HG02970 (cell line): ENCODE data around the gene TIGD6.
A peak's percentile ranks its signal among the peaks of the same experiment; 100 is the strongest.
"Not testable (repeated sequence)": the region's sequence is repeated elsewhere in the genome, so short reads cannot be mapped to it uniquely, and the experiment has no call there.

Source experiments
- ATAC-seq: cut with Tn5 transposase; IDR thresholded peaks from one replicate; pipeline ENCODE4 v1.9.1; 2021; ENCODE audit warnings: mild to moderate bottlenecking, moderate library complexity, moderate number of reproducible peaks; ENCODE audit not compliant: unreplicated experiment, low FRiP score

The TIGD6 gene

DNA sequence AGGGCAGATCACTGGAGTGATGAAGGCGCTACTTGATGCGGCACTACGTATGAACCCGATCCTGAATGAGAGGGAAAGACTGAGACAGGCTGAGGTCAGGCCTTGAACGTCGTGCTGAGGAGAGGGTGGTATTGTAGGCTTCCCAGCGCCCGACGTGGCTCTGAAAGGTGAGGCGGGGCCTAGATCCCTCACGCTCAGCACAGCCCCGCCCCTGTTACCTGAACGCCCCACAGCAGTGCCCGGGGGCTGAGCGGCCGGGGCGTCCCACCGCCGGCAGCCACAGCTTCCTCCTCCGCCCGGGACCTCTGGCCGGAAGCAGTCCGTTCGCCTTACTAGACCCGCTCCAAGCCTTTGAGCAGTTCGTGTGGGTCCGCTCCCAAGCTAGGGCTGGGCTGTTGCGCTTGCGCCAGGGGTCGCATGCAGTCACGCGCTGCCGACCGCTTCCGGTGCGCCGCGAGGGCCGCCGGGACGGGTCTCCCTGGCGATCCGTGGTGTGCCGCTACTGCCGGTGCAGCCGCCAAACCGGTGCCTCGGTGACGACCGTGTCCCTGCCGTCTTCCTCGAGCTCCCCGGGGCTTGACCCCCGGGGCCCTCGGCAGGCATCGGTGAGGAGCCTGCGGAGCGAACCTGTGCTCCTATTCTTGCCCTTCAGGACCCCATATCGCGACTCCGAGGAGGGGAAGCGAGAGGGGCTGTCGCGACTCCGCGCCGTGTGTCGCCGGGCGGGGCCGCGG lies at the start of gene TIGD6, which contains the start of gene HMGXB3:
TIGD6 (minus strand) TSS at position 399 of the 734 bp plus-strand sequence. CDS start 4,306 bp downstream, outside the sequence.
HMGXB3 (plus strand) TSS at position 484 of the 734 bp plus-strand sequence. CDS start 4,114 bp downstream, outside the sequence.
- ATAC-seq: peak; percentile 88

- no peak for ATAC-seq
Measured at GRCh38 chr5:150046031-150046430, 45.6 kb upstream of the TIGD6 start.

DNA sequence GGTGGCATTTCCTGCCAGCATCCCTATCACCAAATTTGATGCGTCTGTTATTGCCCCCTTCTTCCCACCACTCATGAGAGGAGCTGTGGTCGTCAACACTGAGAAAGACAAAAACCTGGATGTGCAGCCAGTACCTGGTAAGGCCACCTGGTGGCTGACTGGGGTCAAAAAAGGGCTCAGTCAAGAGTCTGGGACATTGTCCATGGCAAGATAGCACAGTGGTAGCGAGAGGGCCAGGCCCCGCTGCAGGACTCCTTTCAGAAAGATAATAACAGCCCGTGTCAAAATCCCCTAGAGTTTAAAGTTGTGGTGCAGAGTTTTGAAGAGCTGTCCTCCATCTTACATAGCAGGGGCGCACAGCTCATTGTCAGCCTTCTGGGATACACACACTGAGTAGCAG lies 45.1 kb upstream of the TIGD6 start:
- ATAC-seq: no peak

DNA sequence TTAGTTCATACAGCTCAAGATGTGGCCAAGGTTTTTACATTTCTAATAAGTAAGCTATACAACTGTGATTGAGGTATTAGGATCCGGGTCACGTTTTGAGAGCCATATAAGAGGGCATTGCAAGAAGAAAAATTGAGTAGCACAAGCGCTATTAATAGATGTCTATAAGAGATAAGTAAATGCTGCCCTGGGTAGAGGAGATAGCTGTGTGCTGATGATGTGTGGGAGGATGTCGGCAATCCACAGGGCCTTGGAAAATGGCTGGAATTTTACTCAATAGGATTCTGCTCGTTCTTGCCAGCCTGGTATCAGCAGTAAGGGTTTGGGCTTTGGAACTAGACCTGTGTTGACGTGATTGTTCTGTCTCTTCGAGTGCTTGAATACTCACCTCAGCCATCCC lies 44.3 kb upstream of the TIGD6 start:
- no peak for ATAC-seq

- ATAC-seq: no peak
Measured at GRCh38 chr5:150044329-150044681, 43.9 kb upstream of the TIGD6 start.

GRCh38 chr5:150043657-150044328 lies 43.3 kb upstream of the TIGD6 start:
- ATAC-seq: no peak

DNA sequence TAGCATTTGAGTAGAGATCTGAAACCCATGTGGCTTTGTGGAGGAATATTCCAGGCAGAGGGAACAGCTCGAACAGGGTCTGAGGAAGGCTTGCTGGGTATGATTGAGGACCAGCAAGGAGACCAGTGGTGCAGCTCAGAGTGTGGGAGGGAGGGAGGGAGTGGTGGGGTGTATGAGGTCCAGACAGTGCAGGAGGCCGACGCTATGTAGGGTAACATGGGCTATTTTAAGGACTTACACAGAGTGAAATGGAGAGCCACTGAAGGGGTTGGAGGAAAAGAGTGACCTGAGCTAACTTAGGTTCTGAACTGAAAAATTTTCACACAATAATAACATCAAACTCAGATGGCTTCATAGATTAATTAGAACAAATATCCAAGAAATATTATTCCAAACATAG lies 42.0 kb upstream of the TIGD6 start:
- ATAC-seq: no peak

DNA sequence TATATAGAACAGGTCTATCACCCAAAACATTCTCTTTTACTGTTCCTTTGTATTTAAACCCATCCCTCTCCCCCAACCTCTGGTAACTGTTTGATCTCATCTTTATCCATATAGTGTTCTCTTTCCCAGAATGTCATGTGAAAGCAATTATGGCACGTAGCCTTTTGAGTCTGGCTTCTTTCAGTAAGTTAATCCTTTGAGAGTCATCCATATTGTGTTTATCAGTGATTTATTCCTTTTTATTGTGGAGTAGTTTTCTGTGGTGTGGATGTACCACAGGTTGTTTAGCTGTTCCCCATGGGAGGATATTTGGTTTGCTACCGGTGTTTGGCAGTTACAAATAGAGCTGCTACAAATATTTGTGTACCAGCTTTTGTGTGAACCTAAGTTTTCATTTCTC lies 38.1 kb upstream of the TIGD6 start:
- no peak for ATAC-seq

DNA sequence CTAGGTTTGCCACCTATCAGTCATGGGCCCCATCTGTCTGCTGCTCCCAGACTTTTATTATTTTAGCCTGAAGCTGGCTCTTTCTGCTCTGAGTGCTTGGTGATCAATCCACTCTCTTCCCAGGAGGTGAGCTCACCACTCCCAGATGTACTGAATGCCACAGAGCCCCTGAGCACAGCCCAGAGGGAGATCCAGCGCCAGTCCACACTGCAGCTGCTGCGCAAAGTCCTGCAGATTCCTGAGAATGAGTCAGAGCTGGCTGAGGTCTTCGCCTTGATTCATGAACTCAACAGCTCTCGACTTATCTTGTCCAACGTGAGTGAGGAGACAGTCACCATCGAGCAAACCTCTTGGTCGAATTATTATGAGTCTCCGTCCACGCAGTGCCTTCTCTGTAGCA lies 36.1 kb upstream of the TIGD6 start:
- no peak for ATAC-seq

DNA sequence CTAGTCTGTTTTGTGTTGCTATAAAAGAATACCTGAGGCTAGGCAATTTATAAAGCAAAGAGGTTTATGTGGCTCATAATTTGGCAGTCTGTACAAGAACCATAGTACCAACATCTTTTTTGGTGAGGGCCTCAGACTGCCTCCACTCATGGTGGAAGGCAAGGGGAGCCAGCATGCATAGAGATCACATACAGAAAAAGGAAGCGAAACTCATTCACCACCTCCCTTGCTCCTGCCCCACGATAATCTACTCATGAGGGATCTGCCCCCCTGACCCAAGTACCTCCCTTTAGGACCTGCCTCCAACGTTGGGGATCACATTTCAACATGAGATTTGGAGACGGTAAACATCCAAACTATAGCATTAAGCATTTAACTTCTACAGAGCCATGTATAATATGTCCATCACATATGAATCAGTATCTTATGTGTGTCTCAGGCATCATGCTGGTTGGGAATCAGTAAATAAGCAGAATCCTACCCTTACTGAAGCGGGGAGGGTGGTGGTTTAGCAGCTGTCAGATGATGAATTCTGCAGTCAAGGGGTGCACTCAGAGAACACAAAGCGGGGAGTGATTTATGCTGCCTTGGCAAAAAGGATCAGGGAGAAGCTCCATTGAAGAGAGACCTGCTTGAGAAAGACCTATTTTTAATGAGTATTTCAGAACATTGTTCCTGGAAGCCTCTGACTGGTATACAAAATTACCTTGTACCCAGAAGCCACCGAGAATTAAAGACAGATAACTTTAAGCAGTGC lies 34.9 kb upstream of the TIGD6 start:
- ATAC-seq: peak; percentile 51

- no peak for ATAC-seq
Measured at GRCh38 chr5:150034662-150035061, 34.2 kb upstream of the TIGD6 start.

- no peak for ATAC-seq
Measured at GRCh38 chr5:150033334-150033733, 32.9 kb upstream of the TIGD6 start.

- not testable (repeated sequence) for ATAC-seq
Measured at GRCh38 chr5:150028047-150028446, 27.6 kb upstream of the TIGD6 start.

GRCh38 chr5:150026682-150027172 lies 26.3 kb upstream of the TIGD6 start:
- ATAC-seq: no peak

DNA sequence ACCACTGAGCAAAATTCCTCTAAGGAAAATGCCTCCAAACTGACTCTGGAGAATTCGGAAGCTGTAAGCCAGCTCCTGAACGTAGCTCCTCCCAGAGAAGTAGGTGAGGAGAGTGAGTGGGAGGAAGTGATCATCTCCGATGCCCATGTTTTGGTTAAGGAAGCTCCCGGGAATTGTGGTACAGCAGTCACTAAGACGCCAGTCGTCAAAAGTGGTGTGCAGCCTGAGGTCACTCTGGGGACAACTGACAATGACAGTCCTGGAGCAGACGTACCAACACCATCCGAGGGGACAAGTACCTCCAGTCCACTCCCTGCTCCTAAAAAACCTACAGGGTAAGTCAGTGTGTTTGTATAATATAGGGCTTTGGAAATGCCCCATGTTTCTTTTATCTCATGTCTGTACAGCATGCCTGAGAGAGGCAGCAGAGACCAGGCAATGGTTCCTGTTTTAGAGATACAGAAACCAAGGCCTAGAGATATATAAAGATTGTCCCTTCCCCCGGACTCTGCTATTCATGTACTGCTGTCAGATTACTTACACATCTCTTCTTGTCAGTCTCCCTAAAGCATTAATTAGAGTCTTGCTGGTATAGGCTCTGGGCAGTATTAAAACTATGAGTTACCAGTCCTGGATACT lies 24.0 kb upstream of the TIGD6 start:
- ATAC-seq: no peak

DNA sequence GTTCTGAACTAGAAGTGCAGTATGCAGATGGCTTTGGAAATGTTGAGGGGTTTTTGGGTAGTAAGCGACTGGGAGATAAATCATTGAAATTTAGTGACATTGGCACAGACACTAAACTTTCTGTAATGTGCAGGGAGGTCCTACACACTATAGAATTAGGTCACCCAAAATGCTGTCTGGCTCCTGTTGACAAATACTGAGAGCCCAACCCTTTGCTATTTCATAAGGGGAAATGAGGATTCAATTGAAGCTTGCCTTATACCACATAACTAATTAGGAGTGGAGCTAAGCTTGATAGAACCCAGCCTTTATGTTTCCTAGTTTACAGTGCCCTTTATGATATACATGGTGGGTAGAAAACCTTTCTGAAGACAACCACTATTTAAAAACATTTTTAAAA lies 22.7 kb upstream of the TIGD6 start:
- ATAC-seq: no peak

DNA sequence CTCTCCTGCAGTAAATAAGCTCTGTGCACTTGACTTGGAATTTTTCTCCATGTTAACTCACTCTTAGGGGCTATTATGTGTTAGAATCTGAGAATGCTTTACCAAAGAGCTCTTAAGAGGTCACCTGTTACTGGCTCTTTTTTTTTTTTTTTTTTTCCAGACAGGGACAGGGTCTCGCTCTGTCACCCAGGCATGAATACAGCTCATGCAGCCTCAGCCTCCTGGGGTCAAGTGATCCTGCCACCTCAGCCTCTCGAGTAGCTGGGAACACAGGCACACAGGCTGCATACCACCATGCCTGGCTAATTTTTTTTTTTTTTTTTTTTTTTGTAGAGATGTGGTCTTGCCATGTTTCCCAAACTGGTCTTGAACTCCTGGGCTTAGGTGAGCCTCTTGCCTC lies 22.2 kb upstream of the TIGD6 start:
- no peak for ATAC-seq

- ATAC-seq: no peak
Measured at GRCh38 chr5:150022158-150022531, 21.7 kb upstream of the TIGD6 start.

DNA sequence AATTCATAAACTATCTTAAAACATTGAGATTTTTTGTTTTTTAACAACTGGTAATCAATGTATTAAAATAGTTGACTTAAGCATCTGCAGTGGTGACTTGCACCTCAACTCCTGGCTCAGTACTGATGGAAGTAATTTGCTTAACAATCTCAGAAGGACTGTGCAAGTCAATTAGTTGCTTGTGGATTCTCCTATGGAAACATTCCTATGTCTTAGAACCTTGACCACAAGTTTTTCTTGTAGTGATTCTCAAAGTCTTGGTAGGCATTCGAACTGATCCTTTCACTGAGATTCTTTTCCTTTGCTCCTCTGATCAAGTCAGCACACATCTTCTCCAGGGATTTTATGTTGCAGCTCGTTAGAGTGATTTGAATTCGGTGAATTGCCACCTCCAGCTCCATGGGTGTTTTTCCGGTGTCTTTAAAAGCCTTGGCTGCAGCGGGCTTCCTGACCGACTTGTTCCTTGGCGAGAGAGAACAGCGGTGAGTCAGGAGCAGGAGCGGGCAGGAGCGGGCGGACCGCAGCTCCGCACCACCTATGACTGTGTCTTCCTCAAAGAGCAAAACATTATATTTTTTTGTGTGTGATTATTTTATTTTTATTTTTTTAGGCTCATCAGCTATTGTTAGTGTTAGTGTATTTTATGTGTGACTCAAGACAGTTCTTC lies 21.2 kb upstream of the TIGD6 start:
- no peak for ATAC-seq

DNA sequence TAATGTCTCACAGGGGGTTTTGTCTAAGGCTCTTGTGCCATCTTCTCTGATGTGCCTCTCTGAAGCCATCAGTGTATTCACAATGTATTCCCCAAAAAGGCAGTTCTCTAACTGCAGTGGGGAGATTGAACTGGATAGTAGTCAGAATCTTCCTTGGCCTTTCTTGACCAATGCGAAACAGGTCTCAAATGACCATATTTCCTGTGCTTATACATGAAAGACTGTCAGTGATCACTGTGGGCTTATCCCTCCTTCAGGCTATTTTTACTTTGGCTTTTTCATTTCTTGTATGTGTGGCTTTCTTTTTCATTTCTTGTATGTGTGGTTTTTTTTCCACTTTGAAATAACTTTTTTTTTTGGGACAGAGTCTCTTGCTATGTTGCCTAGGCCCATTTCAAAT lies 19.8 kb upstream of the TIGD6 start:
- no peak for ATAC-seq
